ENCODE data around the gene RNF213. TPM values are rescaled to one million over a fixed set of nuclear protein-coding genes. Genes with fewer than 3 reads are reported as not detected.

The RNF213 gene
- total RNA-seq, 1 donor from 2014 or later = 120 TPM

DNA sequence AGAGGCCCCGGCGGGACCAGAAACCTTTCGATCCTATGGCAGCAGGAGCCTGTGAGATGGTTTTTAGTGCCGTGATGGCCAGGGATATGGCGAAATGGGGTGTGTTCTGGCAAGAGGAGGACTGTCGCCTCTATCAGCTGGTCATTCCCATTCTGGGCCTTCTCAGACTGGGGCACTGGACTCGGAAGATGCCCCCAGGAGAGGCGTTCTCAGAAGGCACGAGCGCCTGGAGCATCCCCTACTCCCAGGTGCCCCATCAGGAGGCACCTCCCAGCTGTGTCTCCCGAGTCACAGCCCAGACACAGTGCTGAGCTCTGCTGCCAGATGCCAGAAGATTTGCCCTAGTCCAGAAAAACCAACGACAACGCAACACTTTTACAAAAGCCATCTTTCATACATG lies 99.7 kb downstream of the RNF213 start:
- H3K9me3 ChIP-seq (ENCODE audit: insufficient read depth, low read depth, low read length) = no peaks in the 10 kb centered on the region
- H4K20me1 ChIP-seq (ENCODE audit: insufficient read depth, low read length) = no peaks in the 10 kb centered on the region
- no peaks in the 10 kb centered on the region for H3K4me1 ChIP-seq (ENCODE audit: insufficient read depth, low read length)
- H3K27me3 Mint-ChIP-seq (ENCODE audit: low read depth, unreplicated experiment) = no peaks in the 10 kb centered on the region
- H3K36me3 ChIP-seq (ENCODE audit: insufficient read depth, low read length) = peaks cover 27% of the 10 kb centered on the region
- no peak overlapping the region for H2AFZ ChIP-seq (ENCODE audit: low read depth, low read length)
- H3K4me1 Mint-ChIP-seq (ENCODE audit: low read depth, unreplicated experiment) = no peaks in the 10 kb centered on the region
- H3K4me3 ChIP-seq (ENCODE audit: insufficient read depth, low read depth, low read length) = no peak overlapping the region
- no peak overlapping the region for H3K27ac Mint-ChIP-seq (ENCODE audit: unreplicated experiment)
- no peaks in the 10 kb centered on the region for H3K79me2 ChIP-seq (ENCODE audit: insufficient read depth, low read length)
- FAIRE-seq = no peak
- H3K9ac ChIP-seq (ENCODE audit: low read length) = no peak overlapping the region
- H3K4me2 ChIP-seq (ENCODE audit: low read length) = no peak overlapping the region
- H3K27me3 ChIP-seq (ENCODE audit: insufficient read depth, low read length) = no peaks in the 10 kb centered on the region
- H3K27ac ChIP-seq (ENCODE audit: low read depth, low read length) = no peak overlapping the region
- TF ChIP-seq, protein P1, sequence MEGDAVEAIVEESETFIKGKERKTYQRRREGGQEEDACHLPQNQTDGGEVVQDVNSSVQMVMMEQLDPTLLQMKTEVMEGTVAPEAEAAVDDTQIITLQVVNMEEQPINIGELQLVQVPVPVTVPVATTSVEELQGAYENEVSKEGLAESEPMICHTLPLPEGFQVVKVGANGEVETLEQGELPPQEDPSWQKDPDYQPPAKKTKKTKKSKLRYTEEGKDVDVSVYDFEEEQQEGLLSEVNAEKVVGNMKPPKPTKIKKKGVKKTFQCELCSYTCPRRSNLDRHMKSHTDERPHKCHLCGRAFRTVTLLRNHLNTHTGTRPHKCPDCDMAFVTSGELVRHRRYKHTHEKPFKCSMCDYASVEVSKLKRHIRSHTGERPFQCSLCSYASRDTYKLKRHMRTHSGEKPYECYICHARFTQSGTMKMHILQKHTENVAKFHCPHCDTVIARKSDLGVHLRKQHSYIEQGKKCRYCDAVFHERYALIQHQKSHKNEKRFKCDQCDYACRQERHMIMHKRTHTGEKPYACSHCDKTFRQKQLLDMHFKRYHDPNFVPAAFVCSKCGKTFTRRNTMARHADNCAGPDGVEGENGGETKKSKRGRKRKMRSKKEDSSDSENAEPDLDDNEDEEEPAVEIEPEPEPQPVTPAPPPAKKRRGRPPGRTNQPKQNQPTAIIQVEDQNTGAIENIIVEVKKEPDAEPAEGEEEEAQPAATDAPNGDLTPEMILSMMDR (IDR thresholded peaks at IDR 0.05; ENCODE audit: insufficient read depth, low read depth, low read length) = no peak
- no peak for TF ChIP-seq EZH2 (IDR thresholded peaks at IDR 0.05; ENCODE audit: insufficient read depth, low read length)
- H3K9me3 Mint-ChIP-seq (ENCODE audit: unreplicated experiment) = no peaks in the 10 kb centered on the region
- H3K36me3 Mint-ChIP-seq (ENCODE audit: low read depth, unreplicated experiment) = peaks cover 48% of the 10 kb centered on the region
- DNase-seq (ENCODE audit: low read depth) = no peak
- H3K4me3 Mint-ChIP-seq (ENCODE audit: unreplicated experiment) = no peak overlapping the region

- Histone ChIP-seq H3K36me3 (ENCODE audit: insufficient read depth, low read length) (peaks cover 29% of the 10 kb centered on the region), H3K79me2 (ENCODE audit: insufficient read depth, low read length) (no peaks in the 10 kb centered on the region), H2AFZ (ENCODE audit: low read depth, low read length) (no peak overlapping the region), H4K20me1 (ENCODE audit: insufficient read depth, low read length) (no peaks in the 10 kb centered on the region), H3K9ac (ENCODE audit: low read length) (no peak overlapping the region), H3K4me1 (ENCODE audit: insufficient read depth, low read length) (no peaks in the 10 kb centered on the region), H3K27ac (ENCODE audit: low read depth, low read length) (no peak overlapping the region), H3K27me3 (ENCODE audit: insufficient read depth, low read length) (no peaks in the 10 kb centered on the region), H3K4me3 (ENCODE audit: insufficient read depth, low read depth, low read length) (no peak overlapping the region), H3K4me2 (ENCODE audit: low read length) (no peak overlapping the region), H3K9me3 (ENCODE audit: insufficient read depth, low read depth, low read length) (no peaks in the 10 kb centered on the region)
- Mint-ChIP-seq H3K27ac (ENCODE audit: unreplicated experiment) (no peak overlapping the region), H3K9me3 (ENCODE audit: unreplicated experiment) (no peaks in the 10 kb centered on the region), H3K4me1 (ENCODE audit: low read depth, unreplicated experiment) (no peaks in the 10 kb centered on the region), H3K36me3 (ENCODE audit: low read depth, unreplicated experiment) (peaks cover 48% of the 10 kb centered on the region), H3K4me3 (ENCODE audit: unreplicated experiment) (no peak overlapping the region), H3K27me3 (ENCODE audit: low read depth, unreplicated experiment) (no peaks in the 10 kb centered on the region)
- TF ChIP-seq, protein P1 (IDR thresholded peaks at IDR 0.05; ENCODE audit: insufficient read depth, low read depth, low read length) = peak; percentile 16
- no peak for TF ChIP-seq EZH2 (IDR thresholded peaks at IDR 0.05; ENCODE audit: insufficient read depth, low read length)
- DNase-seq (ENCODE audit: low read depth) (no peak), FAIRE-seq (no peak)
These were observed 101.0 kb downstream of the RNF213 start for GRCh38 chr17:80361495-80362220.

GRCh38 chr17:80362428-80363119 lies 101.9 kb downstream of the RNF213 start:
- Mint-ChIP-seq H3K27me3 (ENCODE audit: low read depth, unreplicated experiment) (no peaks in the 10 kb centered on the region), H3K36me3 (ENCODE audit: low read depth, unreplicated experiment) (peaks cover 50% of the 10 kb centered on the region), H3K27ac (ENCODE audit: unreplicated experiment) (no peak overlapping the region), H3K4me1 (ENCODE audit: low read depth, unreplicated experiment) (no peaks in the 10 kb centered on the region), H3K4me3 (ENCODE audit: unreplicated experiment) (no peak overlapping the region), H3K9me3 (ENCODE audit: unreplicated experiment) (no peaks in the 10 kb centered on the region)
- no peaks in the 10 kb centered on the region for H3K9me3 ChIP-seq (ENCODE audit: insufficient read depth, low read depth, low read length)
- H3K36me3 ChIP-seq (ENCODE audit: insufficient read depth, low read length) = peaks cover 28% of the 10 kb centered on the region
- no peaks in the 10 kb centered on the region for H3K4me1 ChIP-seq (ENCODE audit: insufficient read depth, low read length)
- H4K20me1 ChIP-seq (ENCODE audit: insufficient read depth, low read length) = no peaks in the 10 kb centered on the region
- peak; percentile 29 for DNase-seq (ENCODE audit: low read depth)
- FAIRE-seq = no peak
- no peak overlapping the region for H3K27ac ChIP-seq (ENCODE audit: low read depth, low read length)
- H2AFZ ChIP-seq (ENCODE audit: low read depth, low read length) = no peak overlapping the region
- H3K9ac ChIP-seq (ENCODE audit: low read length) = no peak overlapping the region
- H3K79me2 ChIP-seq (ENCODE audit: insufficient read depth, low read length) = no peaks in the 10 kb centered on the region
- H3K4me2 ChIP-seq (ENCODE audit: low read length) = no peak overlapping the region
- no peak for TF ChIP-seq EZH2 (IDR thresholded peaks at IDR 0.05; ENCODE audit: insufficient read depth, low read length)
- TF ChIP-seq, protein P1 (IDR thresholded peaks at IDR 0.05; ENCODE audit: insufficient read depth, low read depth, low read length) = no peak
- no peaks in the 10 kb centered on the region for H3K27me3 ChIP-seq (ENCODE audit: insufficient read depth, low read length)
- no peak overlapping the region for H3K4me3 ChIP-seq (ENCODE audit: insufficient read depth, low read depth, low read length)
